ENCODE results near the gene ARHGAP12. TPM values are rescaled to one million over a fixed set of nuclear protein-coding genes. Genes with fewer than 3 reads are reported as not detected.

Gene ARHGAP12
- total RNA-seq, 1 donor from 2014 or later: 30.4 TPM

DNA sequence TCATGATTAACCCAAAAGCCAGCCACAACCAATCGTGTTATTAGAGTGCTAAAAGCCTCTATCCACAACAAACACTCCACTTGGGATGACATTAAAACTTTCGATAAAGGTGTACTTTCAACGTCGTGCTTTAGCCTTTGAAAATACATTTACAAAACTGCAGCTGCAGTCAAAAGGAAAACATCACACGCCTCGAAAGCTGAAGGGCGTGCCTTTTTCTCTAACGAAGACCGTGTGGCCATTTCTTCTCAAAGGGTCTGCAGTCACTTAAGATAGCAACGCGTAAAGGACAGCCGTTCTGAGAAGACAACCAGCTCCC is 1.1 kb downstream of the ARHGAP12 start:
- Mint-ChIP-seq H3K36me3 (no peaks in the 10 kb centered on the region), H3K4me3 (peak overlapping the region; percentile 95), H3K27me3 (no peaks in the 10 kb centered on the region), H3K4me1 (ENCODE audit: unreplicated experiment) (peaks cover 12% of the 10 kb centered on the region), H3K9me3 (no peaks in the 10 kb centered on the region), H3K27ac (peak overlapping the region; percentile 92)
- TF ChIP-seq, protein P1, sequence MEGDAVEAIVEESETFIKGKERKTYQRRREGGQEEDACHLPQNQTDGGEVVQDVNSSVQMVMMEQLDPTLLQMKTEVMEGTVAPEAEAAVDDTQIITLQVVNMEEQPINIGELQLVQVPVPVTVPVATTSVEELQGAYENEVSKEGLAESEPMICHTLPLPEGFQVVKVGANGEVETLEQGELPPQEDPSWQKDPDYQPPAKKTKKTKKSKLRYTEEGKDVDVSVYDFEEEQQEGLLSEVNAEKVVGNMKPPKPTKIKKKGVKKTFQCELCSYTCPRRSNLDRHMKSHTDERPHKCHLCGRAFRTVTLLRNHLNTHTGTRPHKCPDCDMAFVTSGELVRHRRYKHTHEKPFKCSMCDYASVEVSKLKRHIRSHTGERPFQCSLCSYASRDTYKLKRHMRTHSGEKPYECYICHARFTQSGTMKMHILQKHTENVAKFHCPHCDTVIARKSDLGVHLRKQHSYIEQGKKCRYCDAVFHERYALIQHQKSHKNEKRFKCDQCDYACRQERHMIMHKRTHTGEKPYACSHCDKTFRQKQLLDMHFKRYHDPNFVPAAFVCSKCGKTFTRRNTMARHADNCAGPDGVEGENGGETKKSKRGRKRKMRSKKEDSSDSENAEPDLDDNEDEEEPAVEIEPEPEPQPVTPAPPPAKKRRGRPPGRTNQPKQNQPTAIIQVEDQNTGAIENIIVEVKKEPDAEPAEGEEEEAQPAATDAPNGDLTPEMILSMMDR (conservative IDR thresholded peaks at IDR 0.05): no peak
- DNase-seq (ENCODE audit: extremely low spot score, unreplicated experiment): no peak

DNA sequence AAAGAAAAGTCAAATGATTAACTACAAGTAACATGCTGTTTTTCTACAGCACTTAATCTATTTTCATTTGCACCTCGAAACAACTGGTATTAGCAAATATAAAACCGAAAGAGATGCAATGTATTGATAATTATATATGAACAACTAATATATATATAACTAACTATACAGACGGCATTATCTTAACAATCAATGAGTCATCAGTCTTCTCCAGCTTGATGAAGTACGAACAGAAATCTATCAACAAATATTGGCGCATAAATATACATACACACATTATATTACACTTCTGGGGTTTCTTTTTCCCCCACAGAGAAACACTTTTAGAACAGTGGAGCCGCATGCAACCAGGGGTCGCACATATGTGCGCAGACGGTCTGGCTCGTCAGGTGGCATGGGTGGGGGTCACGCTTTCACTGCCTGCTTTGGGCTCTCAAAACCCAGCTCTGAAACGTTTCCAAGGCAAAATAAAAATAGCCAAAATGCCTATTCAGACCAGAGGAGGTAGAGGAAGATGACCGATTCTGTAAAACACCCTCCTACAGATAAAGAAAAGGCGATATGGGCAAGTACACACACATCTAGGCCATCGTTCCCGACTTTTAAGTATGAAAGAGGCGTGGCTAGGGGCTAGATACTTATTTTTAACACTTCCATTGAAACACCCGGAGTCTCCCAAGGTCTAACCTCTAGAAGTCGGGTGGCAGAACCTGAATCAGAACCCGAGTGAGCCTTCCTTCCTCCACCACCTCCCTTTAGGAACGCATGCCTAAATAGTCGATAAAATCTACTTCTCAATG is 1.7 kb downstream of the ARHGAP12 start:
- Mint-ChIP-seq H3K4me3 (peak overlapping the region; percentile 95), H3K27ac (peak overlapping the region; percentile 92), H3K4me1 (ENCODE audit: unreplicated experiment) (peaks cover 12% of the 10 kb centered on the region), H3K27me3 (no peaks in the 10 kb centered on the region), H3K36me3 (no peaks in the 10 kb centered on the region), H3K9me3 (no peaks in the 10 kb centered on the region)
- TF ChIP-seq, protein P1 (conservative IDR thresholded peaks at IDR 0.05): no peak
- DNase-seq (ENCODE audit: extremely low spot score, unreplicated experiment): no peak

DNA sequence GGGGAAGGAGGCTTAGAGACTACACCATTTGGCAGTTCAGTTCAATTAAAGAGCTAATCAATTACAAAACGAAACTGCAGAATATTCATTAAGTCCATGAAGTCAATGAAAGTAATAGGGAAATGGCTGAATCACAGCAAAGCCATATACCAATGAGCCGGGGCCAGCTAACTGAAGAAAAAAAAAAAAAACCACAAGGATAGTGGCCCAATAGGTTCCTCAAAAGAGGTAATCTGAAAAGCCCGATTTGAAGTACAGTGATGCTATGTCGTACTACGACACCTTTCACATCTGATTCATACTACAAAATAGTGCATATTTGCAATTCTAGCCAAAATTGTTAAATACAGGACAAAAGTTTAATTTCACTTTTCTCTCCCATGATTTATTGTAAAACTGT is 2.5 kb downstream of the ARHGAP12 start:
- TF ChIP-seq, protein P1 (conservative IDR thresholded peaks at IDR 0.05): no peak
- H3K27me3 Mint-ChIP-seq: no peaks in the 10 kb centered on the region
- peaks cover 12% of the 10 kb centered on the region for H3K4me1 Mint-ChIP-seq (ENCODE audit: unreplicated experiment)
- no peak overlapping the region for H3K27ac Mint-ChIP-seq
- no peaks in the 10 kb centered on the region for H3K9me3 Mint-ChIP-seq
- DNase-seq (ENCODE audit: extremely low spot score, unreplicated experiment): no peak
- no peaks in the 10 kb centered on the region for H3K36me3 Mint-ChIP-seq
- H3K4me3 Mint-ChIP-seq: peak overlapping the region; percentile 44

DNA sequence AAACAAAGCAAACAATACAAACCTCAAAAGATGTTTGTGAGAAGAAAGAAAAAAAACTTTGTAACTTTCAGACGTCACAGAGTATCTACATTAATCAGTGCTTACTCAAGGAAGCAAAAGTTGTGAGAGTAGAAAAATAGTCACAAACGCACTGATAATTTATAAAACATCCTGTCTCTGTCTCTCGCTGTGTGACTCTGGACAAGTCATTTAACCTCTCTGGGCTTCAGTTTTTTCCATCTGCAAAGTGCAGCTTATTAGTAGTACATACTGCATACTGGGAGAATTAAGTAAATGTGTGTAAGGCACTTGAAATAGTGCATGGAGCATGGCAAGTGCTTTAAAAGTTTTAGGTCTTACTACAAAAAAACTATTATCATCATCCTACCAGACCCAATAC is 3.8 kb downstream of the ARHGAP12 start:
- no peak overlapping the region for H3K4me3 Mint-ChIP-seq
- H3K27ac Mint-ChIP-seq: peak overlapping the region; percentile 39
- H3K9me3 Mint-ChIP-seq: no peaks in the 10 kb centered on the region
- TF ChIP-seq, protein P1 (conservative IDR thresholded peaks at IDR 0.05): no peak
- peaks cover 5% of the 10 kb centered on the region for H3K4me1 Mint-ChIP-seq (ENCODE audit: unreplicated experiment)
- H3K27me3 Mint-ChIP-seq: no peaks in the 10 kb centered on the region
- DNase-seq (ENCODE audit: extremely low spot score, unreplicated experiment): no peak
- no peaks in the 10 kb centered on the region for H3K36me3 Mint-ChIP-seq

DNA sequence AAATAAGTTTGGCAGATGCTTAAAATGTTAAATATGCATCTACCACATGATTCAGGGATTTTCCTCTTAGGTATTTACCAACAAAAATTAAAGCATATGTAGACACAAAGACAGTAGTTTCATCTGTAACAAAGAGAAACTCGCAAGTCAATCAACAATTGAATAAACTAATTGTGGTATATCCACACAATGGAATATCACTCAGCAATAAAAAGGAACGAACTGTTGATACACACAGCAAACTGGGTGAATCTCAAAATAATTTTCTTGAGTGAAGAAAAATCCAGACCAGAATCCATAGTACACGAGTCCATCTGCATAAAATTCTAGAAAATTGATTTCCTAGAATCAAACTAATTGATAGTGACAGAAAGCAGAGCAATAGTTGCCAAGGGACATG is 5.2 kb downstream of the ARHGAP12 start:
- no peak for DNase-seq (ENCODE audit: extremely low spot score, unreplicated experiment)
- TF ChIP-seq, protein P1 (conservative IDR thresholded peaks at IDR 0.05): no peak
- H3K4me3 Mint-ChIP-seq: no peak overlapping the region

More for the DNA sequence above, 5.2 kb downstream of the ARHGAP12 start:
- Mint-ChIP-seq H3K36me3 (no peaks in the 10 kb centered on the region), H3K27me3 (no peaks in the 10 kb centered on the region), H3K27ac (no peak overlapping the region), H3K9me3 (no peaks in the 10 kb centered on the region), H3K4me1 (ENCODE audit: unreplicated experiment) (peaks cover 5% of the 10 kb centered on the region)
